Measurements from ENCODE around the gene NELL2.

DNA sequence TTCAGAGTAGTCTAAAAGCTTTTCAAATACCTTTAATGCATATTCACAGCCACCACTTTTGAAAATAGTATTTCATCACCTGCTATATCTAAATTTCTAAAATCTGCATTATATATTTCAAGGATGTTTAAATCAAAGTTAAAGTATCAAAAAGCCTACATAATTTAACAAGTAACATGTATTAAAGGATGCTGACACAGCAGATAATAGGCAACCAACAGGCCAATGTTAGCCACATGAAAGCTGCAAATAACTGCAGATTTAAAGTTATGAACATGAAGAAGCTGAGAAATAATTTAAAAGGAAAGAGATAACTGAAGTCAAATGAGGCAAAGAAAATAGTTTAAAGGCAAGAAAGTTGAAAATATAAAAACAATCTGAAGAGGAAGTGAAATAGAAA, 39.8 kb upstream of the NELL2 start:
- TF ChIP-seq CTCF (IDR thresholded peaks at IDR 0.05) (no peak), POLR2A (IDR thresholded peaks at IDR 0.05; ENCODE audit: low read depth) (no peak)

All from esophagus muscularis mucosa (tissue), 3 donors.